ENCODE measurements around the gene MAD2L1.
A peak's percentile ranks its signal among the peaks of the same experiment; 100 is the strongest.
"Not testable (repeated sequence)": the region's sequence is repeated elsewhere in the genome, so short reads cannot be mapped to it uniquely, and the experiment has no call there.

Gene MAD2L1

GRCh38 chr4:120080533-120080932, 13.9 kb upstream of the MAD2L1 start:
- Histone ChIP-seq H3K4me1 (ENCODE audit: control insufficient read depth, insufficient read depth, low read length) (no peaks in the 10 kb centered on the region), H3K4me3 (ENCODE audit: low read length) (no peak overlapping the region), H3K27me3 (ENCODE audit: control insufficient read depth, insufficient read depth, low read length) (no peaks in the 10 kb centered on the region), H3K27ac (ENCODE audit: low read depth, low read length) (no peak overlapping the region), H3K36me3 (ENCODE audit: control insufficient read depth, insufficient read depth, low read length) (no peaks in the 10 kb centered on the region), H3K9ac (ENCODE audit: low read length) (no peak overlapping the region)

DNA sequence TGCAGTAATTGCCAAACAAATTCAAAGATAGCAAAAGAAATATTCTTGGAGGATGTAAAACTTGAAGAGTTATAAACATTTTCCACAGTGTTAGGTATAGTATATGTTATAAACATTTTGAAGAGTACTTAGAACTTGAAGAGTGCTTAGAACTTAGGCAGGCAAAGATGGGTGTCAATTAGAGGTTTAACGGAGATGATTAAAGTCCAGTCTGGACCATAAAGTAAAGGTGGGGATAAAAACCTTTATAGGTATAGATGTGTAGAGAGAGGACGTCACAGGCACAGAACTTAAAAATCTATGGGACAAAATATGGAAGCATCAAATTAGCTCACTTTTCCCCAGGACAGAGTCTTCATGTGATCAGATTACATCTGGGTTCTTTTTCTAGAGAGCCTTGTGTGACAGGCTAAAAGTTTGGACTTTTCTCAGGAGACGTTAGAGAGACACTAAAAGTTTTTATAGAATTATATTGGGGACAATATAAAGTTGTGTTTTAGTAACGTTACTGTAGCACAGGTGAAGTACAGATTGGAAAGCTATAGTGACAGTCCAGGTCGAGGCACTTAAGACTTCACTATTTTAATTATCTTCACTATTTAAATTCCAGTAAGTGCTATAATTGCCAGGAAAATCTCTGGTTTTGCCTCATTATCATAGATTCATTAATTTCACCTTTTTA, 13.3 kb upstream of the MAD2L1 start:
- no peak overlapping the region for H3K27ac ChIP-seq (ENCODE audit: low read depth, low read length)
- no peaks in the 10 kb centered on the region for H3K4me1 ChIP-seq (ENCODE audit: control insufficient read depth, insufficient read depth, low read length)
- no peak overlapping the region for H3K4me3 ChIP-seq (ENCODE audit: low read length)
- H3K27me3 ChIP-seq (ENCODE audit: control insufficient read depth, insufficient read depth, low read length) = no peaks in the 10 kb centered on the region
- no peak overlapping the region for H3K9ac ChIP-seq (ENCODE audit: low read length)
- no peaks in the 10 kb centered on the region for H3K36me3 ChIP-seq (ENCODE audit: control insufficient read depth, insufficient read depth, low read length)

DNA sequence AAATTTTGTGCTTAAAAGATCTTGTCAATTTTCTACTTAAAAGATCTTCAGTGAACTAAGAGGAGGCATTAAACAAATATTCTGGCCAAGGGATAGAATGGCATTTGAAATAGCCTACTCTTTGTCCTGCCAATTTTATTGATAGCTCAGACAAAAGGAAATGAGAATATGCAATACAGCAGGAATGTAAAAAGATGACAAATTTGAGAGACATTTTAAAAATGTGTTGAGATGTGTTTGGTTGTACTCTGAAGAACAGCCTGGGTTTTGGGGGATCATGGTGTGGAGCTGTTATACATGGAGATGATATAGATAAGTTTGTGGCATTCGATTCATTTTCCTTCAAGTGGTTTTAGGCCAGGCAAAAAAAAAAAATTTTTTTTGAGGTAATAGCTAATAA, 11.6 kb upstream of the MAD2L1 start:
- Histone ChIP-seq H3K27me3 (ENCODE audit: control insufficient read depth, insufficient read depth, low read length) (no peaks in the 10 kb centered on the region), H3K4me1 (ENCODE audit: control insufficient read depth, insufficient read depth, low read length) (no peaks in the 10 kb centered on the region), H3K4me3 (ENCODE audit: low read length) (no peak overlapping the region), H3K27ac (ENCODE audit: low read depth, low read length) (no peak overlapping the region), H3K9ac (ENCODE audit: low read length) (no peak overlapping the region), H3K36me3 (ENCODE audit: control insufficient read depth, insufficient read depth, low read length) (no peaks in the 10 kb centered on the region)

DNA sequence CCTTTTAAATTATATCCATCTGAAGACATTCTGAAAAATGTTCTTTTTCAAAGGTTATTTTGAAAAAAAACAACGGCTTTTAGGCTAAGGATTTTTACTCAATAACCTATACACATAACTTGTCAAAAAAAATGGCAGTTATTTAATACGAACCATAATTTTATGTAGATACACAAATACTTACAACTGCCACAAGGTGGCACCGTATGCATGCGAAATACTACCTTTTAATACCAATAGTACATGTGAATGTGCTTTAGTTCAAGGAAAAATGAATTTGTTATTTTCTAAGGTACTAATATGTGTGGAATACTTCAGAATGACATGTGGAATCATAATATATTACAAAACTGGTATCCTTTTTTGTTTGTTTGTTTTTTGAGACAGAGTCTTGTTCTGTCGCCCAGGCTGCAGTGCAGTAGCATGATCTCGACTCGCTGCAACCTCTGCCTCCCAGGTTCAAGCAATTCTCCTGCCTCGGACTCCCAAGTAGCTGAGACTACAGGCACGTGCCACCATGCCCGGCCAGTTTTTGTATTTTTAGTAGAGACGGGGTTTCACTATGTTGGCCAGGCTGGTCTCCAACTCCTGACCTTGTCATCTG, 4.6 kb upstream of the MAD2L1 start:
- H3K4me3 ChIP-seq (ENCODE audit: low read length) = no peak overlapping the region

DNA sequence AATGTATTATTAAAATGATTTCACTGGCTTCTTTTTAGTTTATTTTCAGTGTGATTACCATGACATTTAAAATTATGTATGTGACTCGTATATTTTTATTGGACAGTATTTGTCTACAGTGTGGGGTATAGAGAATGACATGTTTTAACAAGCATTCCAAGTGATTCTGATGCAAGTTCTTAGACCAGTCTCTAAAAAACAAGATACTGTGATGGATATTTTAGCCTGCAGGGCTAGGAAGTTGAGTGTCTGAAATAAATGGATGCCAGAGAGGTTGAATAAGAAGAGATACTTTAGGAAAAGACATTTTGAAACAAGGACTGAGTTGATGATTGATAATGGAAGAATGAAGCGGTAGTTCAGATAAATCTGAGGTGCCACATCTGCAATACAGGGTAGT, 3.5 kb upstream of the MAD2L1 start:
- H3K36me3 ChIP-seq (ENCODE audit: control insufficient read depth, insufficient read depth, low read length) = no peaks in the 10 kb centered on the region
- no peaks in the 10 kb centered on the region for H3K27me3 ChIP-seq (ENCODE audit: control insufficient read depth, insufficient read depth, low read length)
- H3K9ac ChIP-seq (ENCODE audit: low read length) = no peak overlapping the region
- H3K4me1 ChIP-seq (ENCODE audit: control insufficient read depth, insufficient read depth, low read length) = peaks cover 8% of the 10 kb centered on the region
- H3K27ac ChIP-seq (ENCODE audit: low read depth, low read length) = no peak overlapping the region
- no peak overlapping the region for H3K4me3 ChIP-seq (ENCODE audit: low read length)

More for the DNA sequence above, 4.6 kb upstream of the MAD2L1 start:
- Histone ChIP-seq H3K27me3 (ENCODE audit: control insufficient read depth, insufficient read depth, low read length) (no peaks in the 10 kb centered on the region), H3K27ac (ENCODE audit: low read depth, low read length) (no peak overlapping the region), H3K36me3 (ENCODE audit: control insufficient read depth, insufficient read depth, low read length) (no peaks in the 10 kb centered on the region), H3K9ac (ENCODE audit: low read length) (no peak overlapping the region), H3K4me1 (ENCODE audit: control insufficient read depth, insufficient read depth, low read length) (peaks cover 8% of the 10 kb centered on the region)

GRCh38 chr4:120065974-120066516, 603 bp downstream of the MAD2L1 start:
- H3K9ac ChIP-seq (ENCODE audit: low read length) = no peak overlapping the region
- peak overlapping the region; percentile 83 for H3K4me3 ChIP-seq (ENCODE audit: low read length)
- H3K27me3 ChIP-seq (ENCODE audit: control insufficient read depth, insufficient read depth, low read length) = no peaks in the 10 kb centered on the region
- peaks cover 8% of the 10 kb centered on the region for H3K4me1 ChIP-seq (ENCODE audit: control insufficient read depth, insufficient read depth, low read length)
- peak overlapping the region; percentile 97 for H3K27ac ChIP-seq (ENCODE audit: low read depth, low read length)
- no peaks in the 10 kb centered on the region for H3K36me3 ChIP-seq (ENCODE audit: control insufficient read depth, insufficient read depth, low read length)

DNA sequence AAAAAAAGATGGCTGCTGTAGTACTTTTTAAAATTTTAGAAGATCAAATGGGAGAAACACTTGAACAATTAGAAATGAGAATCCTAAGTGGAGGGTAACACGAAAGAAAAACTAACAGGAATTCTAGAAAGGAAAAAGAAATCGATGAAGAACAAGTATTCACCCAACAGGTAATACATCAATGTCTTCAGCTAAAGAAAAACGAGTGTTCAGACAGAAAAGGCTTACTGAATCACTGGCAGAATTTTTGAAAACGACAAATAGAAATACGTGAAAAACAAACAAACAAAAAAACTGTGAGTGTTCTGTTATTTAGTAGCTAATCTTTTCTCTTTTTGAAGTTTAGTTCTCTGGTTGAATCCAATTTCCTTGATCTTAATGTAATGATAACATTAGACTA, 1.8 kb downstream of the MAD2L1 start:
- H3K4me3 ChIP-seq (ENCODE audit: low read length) = no peak overlapping the region
- H3K9ac ChIP-seq (ENCODE audit: low read length) = no peak overlapping the region
- H3K36me3 ChIP-seq (ENCODE audit: control insufficient read depth, insufficient read depth, low read length) = no peaks in the 10 kb centered on the region
- H3K27me3 ChIP-seq (ENCODE audit: control insufficient read depth, insufficient read depth, low read length) = no peaks in the 10 kb centered on the region
- H3K4me1 ChIP-seq (ENCODE audit: control insufficient read depth, insufficient read depth, low read length) = peaks cover 8% of the 10 kb centered on the region
- no peak overlapping the region for H3K27ac ChIP-seq (ENCODE audit: low read depth, low read length)

- not testable (repeated sequence) for H3K27me3 ChIP-seq (ENCODE audit: control insufficient read depth, insufficient read depth, low read length); H3K27ac ChIP-seq (ENCODE audit: low read depth, low read length); H3K4me1 ChIP-seq (ENCODE audit: control insufficient read depth, insufficient read depth, low read length); H3K4me3 ChIP-seq (ENCODE audit: low read length); H3K36me3 ChIP-seq (ENCODE audit: control insufficient read depth, insufficient read depth, low read length); H3K9ac ChIP-seq (ENCODE audit: low read length)
Observed at GRCh38 chr4:120063711-120064110, 2.9 kb downstream of the MAD2L1 start.

DNA sequence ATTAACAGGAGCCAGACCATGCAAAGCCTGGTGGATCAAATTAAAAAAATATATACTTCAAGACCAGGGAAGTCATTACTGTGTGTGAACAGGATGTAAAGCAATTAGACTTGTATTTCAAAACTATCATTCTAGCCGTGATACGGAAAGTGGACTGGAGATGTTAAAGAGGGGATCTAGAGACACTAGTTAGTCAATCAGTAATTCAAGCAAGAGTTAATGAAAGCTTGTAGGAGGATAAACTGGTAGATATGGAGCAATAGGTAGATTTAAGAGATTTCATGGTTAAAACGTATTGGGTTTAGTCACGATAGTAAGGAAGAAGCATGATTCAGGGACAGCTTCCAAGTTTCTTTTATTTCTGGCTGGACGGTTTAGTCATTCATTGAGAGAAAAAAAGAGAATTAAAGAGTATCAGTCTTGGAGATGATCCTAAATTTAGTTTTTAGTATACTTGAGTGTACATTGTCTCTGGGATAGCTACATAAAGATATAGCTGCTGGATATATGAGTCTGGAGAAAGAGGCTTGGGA, 3.9 kb downstream of the MAD2L1 start:
- H3K9ac ChIP-seq (ENCODE audit: low read length) = no peak overlapping the region
- H3K27me3 ChIP-seq (ENCODE audit: control insufficient read depth, insufficient read depth, low read length) = no peaks in the 10 kb centered on the region
- H3K4me1 ChIP-seq (ENCODE audit: control insufficient read depth, insufficient read depth, low read length) = peaks cover 4% of the 10 kb centered on the region
- H3K36me3 ChIP-seq (ENCODE audit: control insufficient read depth, insufficient read depth, low read length) = no peaks in the 10 kb centered on the region
- H3K4me3 ChIP-seq (ENCODE audit: low read length) = no peak overlapping the region
- H3K27ac ChIP-seq (ENCODE audit: low read depth, low read length) = no peak overlapping the region

- Histone ChIP-seq H3K27ac (ENCODE audit: low read depth, low read length) (no peak overlapping the region), H3K9ac (ENCODE audit: low read length) (no peak overlapping the region), H3K4me3 (ENCODE audit: low read length) (no peak overlapping the region), H3K27me3 (ENCODE audit: control insufficient read depth, insufficient read depth, low read length) (no peaks in the 10 kb centered on the region), H3K36me3 (ENCODE audit: control insufficient read depth, insufficient read depth, low read length) (no peaks in the 10 kb centered on the region), H3K4me1 (ENCODE audit: control insufficient read depth, insufficient read depth, low read length) (peaks cover 8% of the 10 kb centered on the region)
Observed at GRCh38 chr4:120059036-120059435, 7.6 kb downstream of the MAD2L1 start.

DNA sequence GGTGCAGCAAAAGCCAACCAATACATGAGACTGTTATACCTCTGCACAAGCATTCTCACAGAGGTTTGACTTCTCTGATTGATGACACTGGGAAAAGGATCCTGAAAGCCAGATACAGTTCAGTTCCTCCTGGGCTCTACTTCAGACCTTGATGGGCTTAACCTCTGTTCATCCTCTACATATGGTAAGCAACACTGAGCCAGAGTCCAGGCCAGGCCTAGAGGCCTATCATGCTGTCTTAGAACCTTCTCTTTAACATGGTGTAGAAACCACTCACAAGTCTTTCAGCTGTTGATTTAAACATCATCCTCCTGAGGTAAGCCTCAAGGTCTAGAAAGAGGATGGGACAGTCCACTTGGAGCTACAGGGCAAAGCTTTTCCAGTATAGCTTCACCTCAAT, 9.2 kb downstream of the MAD2L1 start:
- H3K9ac ChIP-seq (ENCODE audit: low read length) = no peak overlapping the region
- peaks cover 8% of the 10 kb centered on the region for H3K4me1 ChIP-seq (ENCODE audit: control insufficient read depth, insufficient read depth, low read length)
- no peaks in the 10 kb centered on the region for H3K27me3 ChIP-seq (ENCODE audit: control insufficient read depth, insufficient read depth, low read length)
- no peak overlapping the region for H3K27ac ChIP-seq (ENCODE audit: low read depth, low read length)
- no peaks in the 10 kb centered on the region for H3K36me3 ChIP-seq (ENCODE audit: control insufficient read depth, insufficient read depth, low read length)
- H3K4me3 ChIP-seq (ENCODE audit: low read length) = no peak overlapping the region

- H3K9ac ChIP-seq (ENCODE audit: low read length) = no peak overlapping the region
- H3K4me1 ChIP-seq (ENCODE audit: control insufficient read depth, insufficient read depth, low read length) = peaks cover 8% of the 10 kb centered on the region
- H3K27ac ChIP-seq (ENCODE audit: low read depth, low read length) = no peak overlapping the region
- H3K27me3 ChIP-seq (ENCODE audit: control insufficient read depth, insufficient read depth, low read length) = no peaks in the 10 kb centered on the region
- H3K4me3 ChIP-seq (ENCODE audit: low read length) = no peak overlapping the region
- no peaks in the 10 kb centered on the region for H3K36me3 ChIP-seq (ENCODE audit: control insufficient read depth, insufficient read depth, low read length)
Observed at GRCh38 chr4:120056246-120056645, 10.4 kb downstream of the MAD2L1 start.

DNA sequence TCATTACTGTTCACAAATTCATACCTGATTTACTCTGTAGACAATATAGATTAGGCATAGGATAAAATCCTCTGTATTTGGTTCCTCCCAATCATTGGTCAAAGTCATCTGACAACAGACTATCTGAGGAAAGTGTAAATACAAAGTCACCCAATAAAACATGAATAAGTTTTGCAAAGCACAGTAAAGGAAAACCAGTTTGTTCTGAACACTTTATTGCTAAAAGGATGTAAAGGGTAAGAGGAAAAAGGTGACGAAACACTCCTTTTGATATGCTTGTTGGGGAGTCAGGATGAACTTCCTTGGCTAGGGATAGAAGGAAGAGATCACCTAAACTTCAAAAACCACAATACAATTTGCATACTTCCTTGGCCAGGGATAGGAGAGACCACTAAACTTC, 10.9 kb downstream of the MAD2L1 start:
- Histone ChIP-seq H3K27me3 (ENCODE audit: control insufficient read depth, insufficient read depth, low read length) (no peaks in the 10 kb centered on the region), H3K9ac (ENCODE audit: low read length) (no peak overlapping the region), H3K4me3 (ENCODE audit: low read length) (no peak overlapping the region), H3K36me3 (ENCODE audit: control insufficient read depth, insufficient read depth, low read length) (no peaks in the 10 kb centered on the region), H3K4me1 (ENCODE audit: control insufficient read depth, insufficient read depth, low read length) (peaks cover 8% of the 10 kb centered on the region), H3K27ac (ENCODE audit: low read depth, low read length) (no peak overlapping the region)

Data from rectal smooth muscle tissue (tissue), 1 donor.